IMR-90 (cell line): ENCODE data around the gene GAS7. TPM values are rescaled to one million over a fixed set of nuclear protein-coding genes. Genes with fewer than 3 reads are reported as not detected.

Source experiments
- ATAC-seq: fragments of 200-7000 bp; cut with Tn5 transposase; 2 replicates; pipeline ENCODE4 v1.9.1; 2020; ENCODE audit warnings: low read depth, mild to moderate bottlenecking, moderate library complexity
- BruUV-seq: library from RNA; stranded (reverse); fragments of 400-500 nt; replicated peaks from 2 replicates; lab custom pipeline; 2021; lab: Mats Ljungman, UMichigan
- CTCF ChIA-PET: fragments of 300-600 bp; formaldehyde crosslinking; extraction: SDS; loops from one replicate; lab custom pipeline; 2021; ENCODE audit warnings: antibody characterized with exemption; lab: Yijun Ruan, JAX
- POLR2A ChIA-PET: fragments of 300-600 bp; sonication (Branson Sonifier 250); formaldehyde crosslinking; loops from one replicate; lab custom pipeline; 2022; ENCODE audit warnings: antibody characterized with exemption; ENCODE audit not compliant: unreplicated experiment; lab: Charles Lee
- DNase-seq: peaks from one replicate; pipeline ENCODE4 v3.0.0; 2013
- H2AFZ ChIP-seq: replicated peaks from 2 replicates; pipeline ENCODE3; 2013; ENCODE audit warnings: low read length, mild to moderate bottlenecking; ENCODE audit not compliant: poor library complexity
- H2AK5ac ChIP-seq: 2 replicates; pipeline ENCODE4 v1.6.1; 2013; ENCODE audit warnings: low read depth, low read length, inconsistent platforms
- H2AK9ac ChIP-seq: replicated peaks from 2 replicates; pipeline ENCODE3; 2013; ENCODE audit warnings: mild to moderate bottlenecking, low read depth, low read length, moderate library complexity; ENCODE audit not compliant: poor library complexity
- H2BK120ac ChIP-seq: 2 replicates; pipeline ENCODE4 v1.6.1; 2013; ENCODE audit warnings: low read depth, low read length, inconsistent platforms
- H2BK15ac ChIP-seq: 3 replicates; pipeline ENCODE4 v1.6.1; 2013; ENCODE audit warnings: low read depth, low read length, inconsistent platforms
- H2BK20ac ChIP-seq: 2 replicates; pipeline ENCODE4 v1.6.1; 2013; ENCODE audit warnings: low read depth, mild to moderate bottlenecking, inconsistent platforms, low read length, moderate library complexity
- H2BK5ac ChIP-seq: 2 replicates; pipeline ENCODE4 v1.6.1; 2013; ENCODE audit warnings: mild to moderate bottlenecking, low read depth, low read length, inconsistent platforms; ENCODE audit not compliant: poor library complexity, severe bottlenecking
- H3K14ac ChIP-seq: replicated peaks from 2 replicates; pipeline ENCODE4 v1.6.1; 2013; ENCODE audit warnings: low read depth, low read length, inconsistent platforms
- H3K18ac ChIP-seq: 2 replicates; pipeline ENCODE4 v1.6.1; 2013; ENCODE audit warnings: low read depth, low read length, control low read depth
- H3K23ac ChIP-seq: 2 replicates; pipeline ENCODE4 v1.6.1; 2013; ENCODE audit warnings: low read depth, low read length, inconsistent platforms
- H3K27ac ChIP-seq: 2 replicates; pipeline ENCODE4 v1.5.1; 2013; ENCODE audit warnings: mild to moderate bottlenecking, control low read depth, low read length; ENCODE audit not compliant: insufficient read depth
- H3K27me3 ChIP-seq: 2 replicates; pipeline ENCODE4 v1.6.1; 2013; ENCODE audit warnings: low read length; ENCODE audit not compliant: control insufficient read depth, insufficient read depth
- H3K36me3 ChIP-seq: 2 replicates; pipeline ENCODE4 v1.6.1; 2013; ENCODE audit warnings: low read length, mixed read lengths; ENCODE audit not compliant: control insufficient read depth, insufficient read depth
- H3K4ac ChIP-seq: 2 replicates; pipeline ENCODE4 v1.6.1; 2013; ENCODE audit warnings: low read depth, low read length, inconsistent platforms
- H3K4me1 ChIP-seq: 2 replicates; pipeline ENCODE4 v1.6.1; 2013; ENCODE audit warnings: low read length, mixed read lengths; ENCODE audit not compliant: control insufficient read depth, insufficient read depth
- H3K4me2 ChIP-seq: 2 replicates; pipeline ENCODE4 v1.6.1; 2013; ENCODE audit warnings: low read depth, mild to moderate bottlenecking, control low read depth, low read length, moderate library complexity
- H3K4me3 ChIP-seq: 2 replicates; pipeline ENCODE4 v1.5.1; 2013; ENCODE audit warnings: low read depth, mild to moderate bottlenecking, control low read depth, low read length, moderate library complexity; ENCODE audit not compliant: insufficient read depth
- H3K56ac ChIP-seq: 2 replicates; pipeline ENCODE4 v1.6.1; 2013; ENCODE audit warnings: low read length, inconsistent platforms; ENCODE audit not compliant: insufficient read depth; ENCODE audit errors: extremely low read depth
- H3K79me1 ChIP-seq, 2 experiments: 2 replicates each; pipeline ENCODE4 v1.6.1; 2013; ENCODE audit warnings: low read length in 2 of 2, inconsistent platforms in 1 of 2, low read depth in 1 of 2
- H3K9ac ChIP-seq: 2 replicates; pipeline ENCODE4 v1.6.1; 2013; ENCODE audit warnings: low read depth, low read length, control low read depth
- H3K9me1 ChIP-seq: 2 replicates; pipeline ENCODE4 v1.6.1; 2013; ENCODE audit warnings: low read length, inconsistent platforms; ENCODE audit not compliant: insufficient read depth
- H3K9me3 ChIP-seq: 2 replicates; pipeline ENCODE4 v1.6.1; 2013; ENCODE audit warnings: low read length; ENCODE audit not compliant: control insufficient read depth, insufficient read depth
- H4K20me1 ChIP-seq: 2 replicates; pipeline ENCODE4 v1.6.1; 2013; ENCODE audit warnings: low read length, inconsistent platforms; ENCODE audit not compliant: insufficient read depth
- H4K5ac ChIP-seq: 2 replicates; pipeline ENCODE4 v1.6.1; 2013; ENCODE audit warnings: mild to moderate bottlenecking, low read depth, low read length, control low read depth
- H4K8ac ChIP-seq, 2 experiments: 2 replicates each; pipeline ENCODE4 v1.6.1; 2013; ENCODE audit warnings: low read depth in 2 of 2, low read length in 2 of 2, control low read depth in 1 of 2, inconsistent platforms in 1 of 2
- H4K91ac ChIP-seq: 2 replicates; pipeline ENCODE4 v1.6.1; 2013; ENCODE audit warnings: low read depth, low read length, inconsistent platforms; ENCODE audit not compliant: insufficient read depth
- BHLHE40 ChIP-seq: fragments of 150-350 bp; IDR thresholded peaks from 2 replicates; pipeline ENCODE4 v1.6.1; 2016; ENCODE audit warnings: mild to moderate bottlenecking, low read depth, low read length
- CEBPB ChIP-seq: IDR thresholded peaks from 2 replicates; pipeline ENCODE4 v1.6.1; 2012; ENCODE audit warnings: low read depth, low read length, improper control_type of control experiment
- CHD1 ChIP-seq: IDR thresholded peaks from 2 replicates; pipeline ENCODE4 v1.6.1; 2012; ENCODE audit warnings: low read depth, low read length, improper control_type of control experiment
- FOS ChIP-seq: fragments of 150-350 bp; IDR thresholded peaks from 2 replicates; pipeline ENCODE4 v1.6.1; 2016; ENCODE audit warnings: low read depth, low read length
- MAFK ChIP-seq: IDR thresholded peaks from 2 replicates; pipeline ENCODE4 v1.6.1; 2012; ENCODE audit warnings: low read depth, low read length, improper control_type of control experiment
- MAZ ChIP-seq: IDR thresholded peaks from 2 replicates; pipeline ENCODE4 v1.6.1; 2012; ENCODE audit warnings: low read depth, mild to moderate bottlenecking, low read length, improper control_type of control experiment, moderate library complexity, borderline replicate concordance
- MXI1 ChIP-seq: IDR thresholded peaks from 2 replicates; pipeline ENCODE4 v1.6.1; 2012; ENCODE audit warnings: low read depth, mild to moderate bottlenecking, low read length, moderate library complexity, borderline replicate concordance
- NFE2L2 ChIP-seq: fragments of 150-350 bp; IDR thresholded peaks from 2 replicates; pipeline ENCODE4 v1.6.1; 2016; ENCODE audit warnings: low read depth, mild to moderate bottlenecking, low read length
- POLR2A ChIP-seq: IDR thresholded peaks from 2 replicates; pipeline ENCODE4 v1.6.1; 2012; ENCODE audit warnings: mild to moderate bottlenecking, low read depth, low read length
- RAD21 ChIP-seq: IDR thresholded peaks from 2 replicates; pipeline ENCODE4 v1.6.1; 2012; ENCODE audit warnings: low read length, improper control_type of control experiment
- RCOR1 ChIP-seq: IDR thresholded peaks from 2 replicates; pipeline ENCODE4 v1.6.1; 2012; ENCODE audit warnings: mild to moderate bottlenecking, low read length, improper control_type of control experiment; ENCODE audit not compliant: insufficient replicate concordance
- RFX5 ChIP-seq: IDR thresholded peaks from 2 replicates; pipeline ENCODE4 v1.8.0; 2012; ENCODE audit warnings: low read depth, mild to moderate bottlenecking, low read length, moderate library complexity
- SMC3 ChIP-seq: fragments of 150-350 bp; IDR thresholded peaks from 2 replicates; pipeline ENCODE4 v1.6.1; 2016; ENCODE audit warnings: low read depth, mild to moderate bottlenecking, antibody characterized with exemption, low read length, moderate library complexity
- WGBS, 2 experiments: methylation state at CpG; one replicate each; pipeline versions ENCODE4 v1.1.5 to v1.1.7; 2013; ENCODE audit warnings: missing lambda C conversion rate in 2 of 2; ENCODE audit not compliant: insufficient read length in 1 of 2; ENCODE audit errors: extremely low coverage in 2 of 2; 5-methylcytosine and 5-hydroxymethylcytosine counted together
- dilution Hi-C: fragments of 300-500 bp; cut with HindIII; formaldehyde crosslinking; loops from one replicate; pipeline ENCODE4 v1.14.3; 2018; ENCODE audit warnings: low sequenced_read_pairs; ENCODE audit not compliant: unreplicated experiment
- in situ Hi-C: fragments of 300-500 bp; cut with MboI; formaldehyde crosslinking; loops from 3 replicates; pipeline ENCODE4 v1.14.3; 2019; ENCODE audit warnings: low sequenced_read_pairs, inconsistent platforms, mixed read lengths
- intact Hi-C: fragments of 100-400 bp; cut with micrococcal nuclease; formaldehyde crosslinking; loops from 2 replicates; pipeline ENCODE4 v1.10.0; 2022
- polyA plus RNA-seq, 3 experiments: library from polyadenylated mRNA; depleted of rRNA; stranded (reverse); fragments of >200 nt; gene quantifications; 2 replicates each; pipeline ENCODE4 v1.2.3, GENCODE V29; 2012; ENCODE audit warnings: low replicate concordance in 1 of 3
- total RNA-seq: library from RNA; depleted of rRNA; stranded (reverse); fragments of >200 nt; gene quantifications from 2 replicates; pipeline ENCODE4 v1.2.3, GENCODE V29; 2012
- TF ChIP-seq, protein P1 (sequence below): fragments of 150-350 bp; IDR thresholded peaks from 2 replicates; pipeline ENCODE4 v1.6.1; 2017; ENCODE audit warnings: mild to moderate bottlenecking, antibody characterized with exemption, low read length, low read depth
- TF ChIP-seq, protein P2 (sequence below): conservative IDR thresholded peaks from 2 replicates; pipeline ENCODE4 v1.5.1; 2012; ENCODE audit warnings: mild to moderate bottlenecking, low read depth, low read length, improper control_type of control experiment
- TF ChIP-seq, protein P3 (sequence below): fragments of 150-350 bp; IDR thresholded peaks from 2 replicates; pipeline ENCODE4 v1.6.1; 2016; ENCODE audit warnings: low read depth, mild to moderate bottlenecking, low read length, moderate library complexity, borderline replicate concordance

GAS7 gene
- total and polyA plus RNA-seq, 2 of the 4 experiments (the other 2 are of a cell fraction), result 4.6 to 5.0 TPM

DNA sequence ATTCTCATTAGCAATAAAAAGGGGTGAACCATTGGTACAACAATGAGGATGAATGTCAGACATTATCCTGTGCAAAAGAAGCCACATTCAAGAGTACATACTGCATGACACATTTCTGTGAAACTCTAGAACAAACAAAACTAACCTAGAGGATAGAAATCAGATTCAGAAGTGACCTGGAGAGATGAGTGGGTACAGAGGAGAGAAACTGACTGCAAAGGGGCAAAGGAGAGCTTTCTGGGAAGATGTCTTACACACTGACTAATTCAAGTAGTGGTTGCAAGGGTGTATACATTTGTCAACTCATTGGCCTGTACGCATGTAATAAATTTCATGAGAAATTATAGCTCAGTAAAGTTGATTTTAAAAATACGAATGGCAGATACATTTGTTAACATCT lies 115.6 kb downstream of the GAS7 start:
- Histone ChIP-seq H3K9me1 (peaks cover 7% of the 10 kb centered on the region; the same call in 1 of the 2 replicates), H3K18ac (no peak overlapping the region), H3K4me1 (peaks cover 9% of the 10 kb centered on the region), H3K4ac (no peak overlapping the region), H3K4me2 (no peak overlapping the region), H3K27me3 (no peaks in the 10 kb centered on the region), H3K36me3 (no peaks in the 10 kb centered on the region), H3K14ac (no peak overlapping the region), H2AK5ac (no peak overlapping the region), H2BK20ac (no peak overlapping the region), H3K79me1 (0 out of 4 replicates have a peak, but pooled peaks cover 0 to 3% of the 10 kb centered on the region in 2 experiments), H2AK9ac (no peak overlapping the region), H2BK5ac (no peak overlapping the region), H3K23ac (no peak overlapping the region), H4K5ac (no peak overlapping the region), H4K8ac (no peak overlapping the region), H2AFZ (no peak overlapping the region), H3K9ac (no peak overlapping the region), H3K4me3 (no peak overlapping the region), H4K20me1 (no peaks in the 10 kb centered on the region), H3K56ac (no peak overlapping the region), H2BK15ac (no peak overlapping the region), H3K27ac (no peak overlapping the region), H4K91ac (no peak overlapping the region), H2BK120ac (no peak overlapping the region), H3K9me3 (no peaks in the 10 kb centered on the region; the same call in 1 of the 2 replicates)
- intact Hi-C loops (no loop called here), in situ Hi-C loops (no loop called here), dilution Hi-C loops (no loop called here)
- ChIA-PET POLR2A (no interaction called here), CTCF (interaction anchor here (0.6 kb wide), 1 partner anchor 1829 kb away, joined by 3 read pairs; no protein-coding TSS in a partner anchor)
- ATAC-seq (no peak), DNase-seq (no peak)
- WGBS, 2 experiments, result no CpG with 5 or more reads among the region's 2 CpGs
- BruUV-seq, result no TSS peak
- no peak for TF ChIP-seq SMC3
- TF ChIP-seq NFE2L2, result no peak
- TF ChIP-seq, protein P1, sequence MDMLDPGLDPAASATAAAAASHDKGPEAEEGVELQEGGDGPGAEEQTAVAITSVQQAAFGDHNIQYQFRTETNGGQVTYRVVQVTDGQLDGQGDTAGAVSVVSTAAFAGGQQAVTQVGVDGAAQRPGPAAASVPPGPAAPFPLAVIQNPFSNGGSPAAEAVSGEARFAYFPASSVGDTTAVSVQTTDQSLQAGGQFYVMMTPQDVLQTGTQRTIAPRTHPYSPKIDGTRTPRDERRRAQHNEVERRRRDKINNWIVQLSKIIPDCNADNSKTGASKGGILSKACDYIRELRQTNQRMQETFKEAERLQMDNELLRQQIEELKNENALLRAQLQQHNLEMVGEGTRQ, result no peak
- TF ChIP-seq MAFK, result no peak
- TF ChIP-seq, protein P2, sequence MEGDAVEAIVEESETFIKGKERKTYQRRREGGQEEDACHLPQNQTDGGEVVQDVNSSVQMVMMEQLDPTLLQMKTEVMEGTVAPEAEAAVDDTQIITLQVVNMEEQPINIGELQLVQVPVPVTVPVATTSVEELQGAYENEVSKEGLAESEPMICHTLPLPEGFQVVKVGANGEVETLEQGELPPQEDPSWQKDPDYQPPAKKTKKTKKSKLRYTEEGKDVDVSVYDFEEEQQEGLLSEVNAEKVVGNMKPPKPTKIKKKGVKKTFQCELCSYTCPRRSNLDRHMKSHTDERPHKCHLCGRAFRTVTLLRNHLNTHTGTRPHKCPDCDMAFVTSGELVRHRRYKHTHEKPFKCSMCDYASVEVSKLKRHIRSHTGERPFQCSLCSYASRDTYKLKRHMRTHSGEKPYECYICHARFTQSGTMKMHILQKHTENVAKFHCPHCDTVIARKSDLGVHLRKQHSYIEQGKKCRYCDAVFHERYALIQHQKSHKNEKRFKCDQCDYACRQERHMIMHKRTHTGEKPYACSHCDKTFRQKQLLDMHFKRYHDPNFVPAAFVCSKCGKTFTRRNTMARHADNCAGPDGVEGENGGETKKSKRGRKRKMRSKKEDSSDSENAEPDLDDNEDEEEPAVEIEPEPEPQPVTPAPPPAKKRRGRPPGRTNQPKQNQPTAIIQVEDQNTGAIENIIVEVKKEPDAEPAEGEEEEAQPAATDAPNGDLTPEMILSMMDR, result no peak
- no peak for TF ChIP-seq CEBPB
- no peak for TF ChIP-seq BHLHE40
- TF ChIP-seq MXI1, result no peak
- TF ChIP-seq RFX5, result no peak
- TF ChIP-seq RAD21, result no peak
- TF ChIP-seq, protein P3, sequence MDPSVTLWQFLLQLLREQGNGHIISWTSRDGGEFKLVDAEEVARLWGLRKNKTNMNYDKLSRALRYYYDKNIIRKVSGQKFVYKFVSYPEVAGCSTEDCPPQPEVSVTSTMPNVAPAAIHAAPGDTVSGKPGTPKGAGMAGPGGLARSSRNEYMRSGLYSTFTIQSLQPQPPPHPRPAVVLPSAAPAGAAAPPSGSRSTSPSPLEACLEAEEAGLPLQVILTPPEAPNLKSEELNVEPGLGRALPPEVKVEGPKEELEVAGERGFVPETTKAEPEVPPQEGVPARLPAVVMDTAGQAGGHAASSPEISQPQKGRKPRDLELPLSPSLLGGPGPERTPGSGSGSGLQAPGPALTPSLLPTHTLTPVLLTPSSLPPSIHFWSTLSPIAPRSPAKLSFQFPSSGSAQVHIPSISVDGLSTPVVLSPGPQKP, result no peak
- no peak for TF ChIP-seq MAZ
- TF ChIP-seq RCOR1, result no peak
- no peak for TF ChIP-seq POLR2A
- TF ChIP-seq FOS, result no peak
- TF ChIP-seq CHD1, result no peak
